Measurements from ENCODE around the gene CIRBP.
A peak's percentile ranks its signal among the peaks of the same experiment; 100 is the strongest.
"Not testable (repeated sequence)": the region's sequence is repeated elsewhere in the genome, so short reads cannot be mapped to it uniquely, and the experiment has no call there.

The CIRBP gene

GRCh38 chr19:1244693-1245451 lies 24.3 kb upstream of the CIRBP start:
- no peaks in the 10 kb centered on the region for H3K9me3 ChIP-seq (ENCODE audit: insufficient read depth, low read length)
- H4K20me1 ChIP-seq (ENCODE audit: insufficient read depth, low read length): no peaks in the 10 kb centered on the region
- H3K79me2 ChIP-seq (ENCODE audit: low read length): peaks cover 12% of the 10 kb centered on the region
- peaks cover 28% of the 10 kb centered on the region for H3K4me1 ChIP-seq (ENCODE audit: low read length)
- H3K4me3 ChIP-seq (ENCODE audit: low read length): peak overlapping the region; percentile 56
- H2AFZ ChIP-seq (ENCODE audit: low read depth, low read length): no peak overlapping the region
- peaks cover 6% of the 10 kb centered on the region for H3K36me3 ChIP-seq (replicated peaks; ENCODE audit: low read depth, low read length)
- no peak for TF ChIP-seq EZH2phosphoT487 (IDR thresholded peaks at IDR 0.05; ENCODE audit: low read depth)
- no peak for TF ChIP-seq CTCF (IDR thresholded peaks at IDR 0.05; ENCODE audit: low read depth, low read length)
- no peaks in the 10 kb centered on the region for H3K27me3 ChIP-seq (ENCODE audit: low read depth, low read length)
- H3K9ac ChIP-seq (ENCODE audit: low read length): peak overlapping the region; percentile 55
- peak overlapping the region; percentile 77 for H3K4me2 ChIP-seq (ENCODE audit: low read length)
- H3K27ac ChIP-seq (ENCODE audit: low read length): peak overlapping the region; percentile 67

GRCh38 chr19:1245494-1246264 lies 23.5 kb upstream of the CIRBP start:
- Histone ChIP-seq H3K27ac (ENCODE audit: low read length) (no peak overlapping the region), H3K9ac (ENCODE audit: low read length) (no peak overlapping the region), H3K4me3 (ENCODE audit: low read length) (no peak overlapping the region), H4K20me1 (ENCODE audit: insufficient read depth, low read length) (no peaks in the 10 kb centered on the region), H2AFZ (ENCODE audit: low read depth, low read length) (no peak overlapping the region), H3K4me1 (ENCODE audit: low read length) (peaks cover 27% of the 10 kb centered on the region), H3K4me2 (ENCODE audit: low read length) (no peak overlapping the region), H3K9me3 (ENCODE audit: insufficient read depth, low read length) (no peaks in the 10 kb centered on the region), H3K27me3 (ENCODE audit: low read depth, low read length) (no peaks in the 10 kb centered on the region), H3K36me3 (replicated peaks; ENCODE audit: low read depth, low read length) (peaks cover 6% of the 10 kb centered on the region), H3K79me2 (ENCODE audit: low read length) (peaks cover 20% of the 10 kb centered on the region)
- TF ChIP-seq CTCF (IDR thresholded peaks at IDR 0.05; ENCODE audit: low read depth, low read length) (no peak), EZH2phosphoT487 (IDR thresholded peaks at IDR 0.05; ENCODE audit: low read depth) (no peak)

- H3K4me2 ChIP-seq (ENCODE audit: low read length); H3K9me3 ChIP-seq (ENCODE audit: insufficient read depth, low read length); H3K9ac ChIP-seq (ENCODE audit: low read length); H3K27ac ChIP-seq (ENCODE audit: low read length); H4K20me1 ChIP-seq (ENCODE audit: insufficient read depth, low read length); H2AFZ ChIP-seq (ENCODE audit: low read depth, low read length); H3K27me3 ChIP-seq (ENCODE audit: low read depth, low read length); H3K4me3 ChIP-seq (ENCODE audit: low read length): not testable (repeated sequence)
- H3K79me2 ChIP-seq (ENCODE audit: low read length): peaks cover 28% of the 10 kb centered on the region
- H3K4me1 ChIP-seq (ENCODE audit: low read length): peaks cover 21% of the 10 kb centered on the region
- peaks cover 11% of the 10 kb centered on the region for H3K36me3 ChIP-seq (replicated peaks; ENCODE audit: low read depth, low read length)
Observed at GRCh38 chr19:1246265-1247087, 22.7 kb upstream of the CIRBP start.

- peaks cover 29% of the 10 kb centered on the region for H3K4me1 ChIP-seq (ENCODE audit: low read length)
- H2AFZ ChIP-seq (ENCODE audit: low read depth, low read length): no peak overlapping the region
- H3K4me2 ChIP-seq (ENCODE audit: low read length): peak overlapping the region; percentile 70
- peak overlapping the region; percentile 78 for H3K4me3 ChIP-seq (ENCODE audit: low read length)
- TF ChIP-seq CTCF (IDR thresholded peaks at IDR 0.05; ENCODE audit: low read depth, low read length) (no peak), EZH2phosphoT487 (IDR thresholded peaks at IDR 0.05; ENCODE audit: low read depth) (no peak)
- peak overlapping the region; percentile 81; the same call in 1 of the 2 replicates for H3K27ac ChIP-seq (ENCODE audit: low read length)
- peaks cover 22% of the 10 kb centered on the region for H3K36me3 ChIP-seq (replicated peaks; ENCODE audit: low read depth, low read length)
- peaks cover 31% of the 10 kb centered on the region for H3K79me2 ChIP-seq (ENCODE audit: low read length)
- peak overlapping the region; percentile 82; the same call in 1 of the 2 replicates for H3K9ac ChIP-seq (ENCODE audit: low read length)
- no peaks in the 10 kb centered on the region for H3K9me3 ChIP-seq (ENCODE audit: insufficient read depth, low read length)
- H3K27me3 ChIP-seq (ENCODE audit: low read depth, low read length): no peaks in the 10 kb centered on the region
- no peaks in the 10 kb centered on the region for H4K20me1 ChIP-seq (ENCODE audit: insufficient read depth, low read length)
Observed at GRCh38 chr19:1247748-1248138, 21.4 kb upstream of the CIRBP start.
